K562 (cell line): ENCODE data around the gene HEXIM1. TPM values are rescaled to one million over a fixed set of nuclear protein-coding genes. Genes with fewer than 3 reads are reported as not detected.

Source experiments
- BRCA1 ChIP-seq, 2 experiments: fragments of 450-650 bp in 1 of 2; sonication (generic) in 1 of 2; formaldehyde crosslinking in 1 of 2; IDR thresholded peaks; 2 replicates each; pipeline versions ENCODE4 v1.5.0 to v1.6.1; 2017 to 2020; ENCODE audit warnings: mild to moderate bottlenecking in 1 of 2, missing genetic modification reagents in 1 of 2
- CHD7 ChIP-seq: fragments of 200-600 bp; sonication (generic); IDR thresholded peaks from one replicate; pipeline ENCODE4 v1.6.1; 2012; ENCODE audit warnings: mild to moderate bottlenecking, low read depth, low read length, inconsistent platforms
- CREM ChIP-seq: IDR thresholded peaks from 2 replicates; pipeline ENCODE4 v1.6.1; 2014; ENCODE audit warnings: antibody characterized with exemption, low read depth
- DIDO1 ChIP-seq: fragments of 450-650 bp; IDR thresholded peaks from 2 replicates; pipeline ENCODE4 v1.6.1; 2016; ENCODE audit warnings: low read depth, missing biosample characterization, missing genetic modification characterization
- GTF3C2 ChIP-seq: IDR thresholded peaks from 3 replicates; pipeline ENCODE4 v1.6.1; 2011; ENCODE audit warnings: borderline replicate concordance, mild to moderate bottlenecking, moderate library complexity; ENCODE audit not compliant: insufficient read length; ENCODE audit errors: extremely low read depth
- MYNN ChIP-seq, 2 experiments: sonication (generic); formaldehyde crosslinking in 1 of 2; IDR thresholded peaks; 2 replicates each; pipeline versions ENCODE4 v1.5.0 to v1.6.1; 2016 to 2020; ENCODE audit warnings: antibody characterized with exemption in 1 of 2, missing genetic modification reagents in 1 of 2
- PHB2 ChIP-seq: fragments of 450-650 bp; IDR thresholded peaks from 2 replicates; pipeline ENCODE4 v1.6.1; 2017; ENCODE audit warnings: low read depth
- PHF8 ChIP-seq: fragments of 200-600 bp; sonication (generic); IDR thresholded peaks from 2 replicates; pipeline ENCODE4 v1.6.1; 2012; ENCODE audit warnings: mixed run types, mild to moderate bottlenecking, inconsistent platforms, low read length, moderate library complexity, borderline replicate concordance
- SIN3A ChIP-seq, 2 experiments: fragments of 150-350 bp in 1 of 2; IDR thresholded peaks; 2 replicates each; pipeline ENCODE4 v1.6.1; 2011 to 2016; ENCODE audit warnings: borderline replicate concordance in 2 of 2, low read depth in 2 of 2, low read length in 2 of 2, mild to moderate bottlenecking in 2 of 2, moderate library complexity in 2 of 2; ENCODE audit not compliant: control insufficient read depth in 1 of 2
- SMARCA4 ChIP-seq: fragments of 450-650 bp; IDR thresholded peaks from 2 replicates; pipeline ENCODE4 v1.6.1; 2016
- TAF9B ChIP-seq: fragments of 450-650 bp; IDR thresholded peaks from 2 replicates; pipeline ENCODE4 v1.6.1; 2018; ENCODE audit warnings: mild to moderate bottlenecking; ENCODE audit not compliant: partially characterized antibody
- ZNF707 ChIP-seq: fragments of 250-450 bp; sonication (Bioruptor Pico); conservative IDR thresholded peaks from 2 replicates; pipeline ENCODE4 v1.8.0; 2022; ENCODE audit warnings: inconsistent platforms, mild to moderate bottlenecking, moderate library complexity
- polyA plus RNA-seq, 8 experiments: library from polyadenylated mRNA; depleted of rRNA in 4 of 8; stranded (reverse) in 5 of 8; unstranded in 3 of 8; fragments of >200 nt; fragmentation: Nextera tagmentation in 2 of 8; fragmentation: Illumina TruSeq in 1 of 8; extraction: Ambion mirVana in 2 of 8; extraction: Trizol in 1 of 8; gene quantifications; 2 replicates each; pipeline versions ENCODE4 v1.2.1 to v1.2.3, GENCODE V29; 2011 to 2014; ENCODE audit warnings: inconsistent platforms in 1 of 8, missing spikeins in 1 of 8
- total RNA-seq, 7 experiments: library from RNA; depleted of rRNA in 6 of 7; stranded (reverse); fragments of >200 nt in 6 of 7; fragmentation: Illumina TruSeq in 2 of 7; extraction: Trizol in 2 of 7; gene quantifications; 2 replicates each; pipeline versions ENCODE4 v1.2.1 to v1.2.3, GENCODE V29; 2011 to 2021; ENCODE audit warnings: low replicate concordance in 1 of 7

Gene HEXIM1
- total and polyA plus RNA-seq, 9 of the 15 experiments (the other 6 are each of a cell fraction or from before 2014, with no cell fraction given) = 1.4 to 28.3 (median 9.1) TPM

- TF ChIP-seq CHD7 (no peak), SIN3A (IDR thresholded peaks at IDR 0.05; ENCODE audit: borderline replicate concordance in 2 of 2, control insufficient read depth in 1 of 2, low read depth in 2 of 2, low read length in 2 of 2) (peak in 1 of 2 experiments; percentile 54; a peak in 1 of 4 replicates), MYNN (IDR thresholded peaks at IDR 0.05) (no peak; the same call in 1 of the 2 replicates), MYNN (CRISPR knock-in tag; IDR thresholded peaks at IDR 0.05) (no peak), TAF9B (no peak), BRCA1 (IDR thresholded peaks at IDR 0.05) (no peak), BRCA1 (CRISPR knock-in tag; IDR thresholded peaks at IDR 0.05) (no peak), PHF8 (no peak), DIDO1 (tag) (no peak), PHB2 (no peak), GTF3C2 (no peak), CREM (peak; percentile 51), ZNF707 (CRISPR knock-in tag) (no peak), SMARCA4 (no peak)
These were observed 878 bp downstream of the HEXIM1 start (continued) for GRCh38 chr17:45149037-45149668.
